Medulla oblongata (tissue), 1 donor: ENCODE measurements around the gene LCK.

Source experiments
- DNase-seq: peaks from one replicate; pipeline ENCODE4 v3.0.0-alpha.2; 2015; ENCODE audit errors: extremely low spot score

Gene LCK

DNA sequence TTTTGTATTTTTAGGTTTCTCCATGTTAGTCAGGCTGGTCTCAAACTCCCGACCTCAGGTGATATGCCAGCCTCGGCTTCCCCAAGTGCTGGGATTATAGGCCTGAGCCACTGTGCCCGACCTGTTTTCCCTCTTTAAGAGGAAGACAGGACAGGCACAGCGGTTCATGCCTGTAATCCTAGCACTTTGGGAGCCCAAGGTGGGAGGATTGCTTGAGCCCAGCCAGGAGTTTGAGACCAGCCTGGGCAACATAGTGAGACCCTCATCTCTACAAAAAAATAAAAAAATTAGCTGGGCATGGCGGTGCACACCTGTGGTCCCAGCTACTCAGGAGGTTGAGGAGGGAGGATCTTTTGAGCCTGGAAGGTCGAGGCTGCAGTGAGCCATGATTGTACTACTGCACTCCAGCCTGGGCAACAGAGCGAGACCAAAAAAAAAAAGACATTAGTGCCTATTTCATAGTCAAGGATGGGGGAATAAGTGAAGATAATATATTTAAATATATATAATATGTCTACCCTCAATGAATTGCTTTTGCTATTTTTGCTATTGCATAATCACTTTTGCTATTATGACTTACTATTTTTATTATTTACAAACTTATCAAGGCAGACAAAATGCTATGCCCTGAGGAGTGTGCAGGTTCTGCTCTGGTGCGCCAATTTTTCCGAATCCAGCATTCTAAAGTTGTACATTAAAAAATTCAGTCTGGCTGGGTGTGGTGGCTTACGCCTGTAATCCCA is 67.2 kb downstream of the LCK start:
- DNase-seq, result no peak

DNA sequence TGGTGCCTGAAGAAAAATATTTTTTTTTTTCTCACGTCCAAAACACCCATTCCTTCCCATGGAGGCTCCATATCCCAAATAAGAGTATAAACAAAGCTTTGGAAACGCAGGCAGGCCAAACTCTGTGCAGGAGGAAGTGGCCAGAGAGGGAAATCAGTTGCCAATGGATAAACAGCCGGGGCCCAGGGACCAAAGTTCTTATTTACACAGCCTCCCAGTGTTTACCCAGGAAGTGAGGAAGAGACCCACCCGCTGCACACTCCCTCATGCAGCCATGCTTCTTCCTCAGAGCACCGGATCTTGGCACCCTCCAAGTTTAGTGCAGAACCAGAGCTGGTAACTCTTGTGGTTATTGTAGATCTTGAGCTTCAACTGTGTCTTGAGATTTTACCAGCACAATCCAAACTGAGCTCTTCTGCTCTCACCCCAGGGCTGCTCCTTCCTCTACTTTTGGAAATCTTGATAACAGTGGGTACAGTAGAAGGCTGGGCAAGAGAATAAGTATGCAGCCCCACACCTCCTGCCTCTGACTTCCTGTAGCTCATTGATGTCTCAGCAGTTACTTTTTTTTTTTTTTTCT is 70.7 kb downstream of the LCK start:
- DNase-seq, result no peak

DNA sequence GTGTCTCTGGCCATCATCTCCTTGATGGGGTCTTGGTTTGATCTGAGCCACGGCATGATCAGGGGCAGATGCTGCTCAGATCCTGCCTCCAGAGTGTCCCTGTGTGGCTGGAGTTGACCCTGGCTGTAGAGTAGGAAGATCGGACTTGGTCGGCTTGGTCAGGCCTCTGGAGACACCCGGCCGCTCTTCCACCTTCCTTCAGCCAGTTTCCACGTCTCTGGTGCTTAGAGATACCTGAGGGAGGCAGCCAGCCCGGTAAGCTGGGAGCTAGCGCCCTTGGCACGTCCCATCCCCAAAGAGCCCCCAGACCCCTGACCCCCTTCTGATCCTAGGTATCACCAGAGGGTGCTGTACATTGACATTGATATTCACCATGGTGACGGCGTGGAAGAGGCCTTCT is 76.1 kb downstream of the LCK start:
- DNase-seq, result no peak

DNA sequence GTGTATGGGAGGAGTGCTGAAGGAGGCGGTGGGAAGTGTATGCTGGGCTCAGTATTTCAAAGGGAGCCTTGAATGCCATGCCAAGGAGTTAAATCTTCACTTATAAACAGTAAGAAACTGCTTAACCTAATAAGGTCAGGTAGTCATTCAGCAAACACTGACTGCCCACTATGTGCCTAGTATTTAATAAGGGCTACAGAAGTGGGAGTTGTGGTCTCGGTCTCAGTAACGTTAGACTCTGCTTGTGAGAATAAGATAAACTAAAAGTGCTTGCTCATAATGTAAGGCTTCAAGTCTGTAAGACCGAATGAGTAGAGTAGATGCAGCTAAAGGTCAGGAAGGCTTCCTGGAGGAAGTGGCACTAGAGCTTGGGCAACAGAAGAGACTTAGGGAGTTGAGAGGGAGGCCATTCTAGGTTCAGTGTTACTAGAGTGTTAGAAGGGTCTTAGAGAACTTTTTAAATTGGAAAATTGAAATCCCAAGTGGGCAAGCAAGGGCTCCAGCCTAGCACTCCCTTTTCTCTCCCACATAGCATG is 78.9 kb downstream of the LCK start:
- DNase-seq, result no peak

DNA sequence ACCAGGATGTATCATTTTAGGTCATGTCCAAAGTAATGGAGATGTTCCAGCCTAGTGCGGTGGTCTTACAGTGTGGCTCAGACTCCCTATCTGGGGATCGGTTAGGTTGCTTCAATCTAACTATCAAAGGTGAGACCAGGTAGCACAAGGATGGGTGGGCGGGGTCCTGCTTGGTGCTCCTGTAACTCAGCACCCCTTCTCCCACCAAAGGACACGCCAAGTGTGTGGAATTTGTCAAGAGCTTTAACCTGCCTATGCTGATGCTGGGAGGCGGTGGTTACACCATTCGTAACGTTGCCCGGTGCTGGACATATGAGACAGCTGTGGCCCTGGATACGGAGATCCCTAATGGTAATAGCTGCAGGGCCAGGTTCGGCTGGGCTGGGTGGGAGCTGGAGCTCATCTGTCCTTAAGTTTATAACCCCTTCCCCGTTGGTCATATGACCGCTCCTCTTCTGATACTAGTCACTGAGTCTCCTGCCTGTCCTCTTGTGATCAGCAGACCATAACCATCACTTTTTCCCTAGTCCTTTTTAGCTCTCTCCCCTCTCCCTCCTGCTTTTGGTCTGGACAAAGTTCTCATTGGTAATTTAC is 79.6 kb downstream of the LCK start:
- no peak for DNase-seq

DNA sequence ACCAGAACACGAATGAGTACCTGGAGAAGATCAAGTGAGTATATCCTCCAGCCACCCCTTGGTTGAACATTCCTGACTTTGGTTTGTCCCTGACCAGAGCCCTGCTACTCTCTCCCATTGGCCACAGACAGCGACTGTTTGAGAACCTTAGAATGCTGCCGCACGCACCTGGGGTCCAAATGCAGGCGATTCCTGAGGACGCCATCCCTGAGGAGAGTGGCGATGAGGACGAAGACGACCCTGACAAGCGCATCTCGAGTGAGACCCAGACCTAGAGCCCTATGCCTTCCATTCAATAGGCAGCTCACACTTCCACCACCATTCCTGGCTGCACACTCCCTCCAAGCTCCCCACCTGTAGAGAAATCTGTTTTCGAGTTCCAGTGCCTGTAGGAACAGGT is 80.5 kb downstream of the LCK start:
- DNase-seq, result no peak

DNA sequence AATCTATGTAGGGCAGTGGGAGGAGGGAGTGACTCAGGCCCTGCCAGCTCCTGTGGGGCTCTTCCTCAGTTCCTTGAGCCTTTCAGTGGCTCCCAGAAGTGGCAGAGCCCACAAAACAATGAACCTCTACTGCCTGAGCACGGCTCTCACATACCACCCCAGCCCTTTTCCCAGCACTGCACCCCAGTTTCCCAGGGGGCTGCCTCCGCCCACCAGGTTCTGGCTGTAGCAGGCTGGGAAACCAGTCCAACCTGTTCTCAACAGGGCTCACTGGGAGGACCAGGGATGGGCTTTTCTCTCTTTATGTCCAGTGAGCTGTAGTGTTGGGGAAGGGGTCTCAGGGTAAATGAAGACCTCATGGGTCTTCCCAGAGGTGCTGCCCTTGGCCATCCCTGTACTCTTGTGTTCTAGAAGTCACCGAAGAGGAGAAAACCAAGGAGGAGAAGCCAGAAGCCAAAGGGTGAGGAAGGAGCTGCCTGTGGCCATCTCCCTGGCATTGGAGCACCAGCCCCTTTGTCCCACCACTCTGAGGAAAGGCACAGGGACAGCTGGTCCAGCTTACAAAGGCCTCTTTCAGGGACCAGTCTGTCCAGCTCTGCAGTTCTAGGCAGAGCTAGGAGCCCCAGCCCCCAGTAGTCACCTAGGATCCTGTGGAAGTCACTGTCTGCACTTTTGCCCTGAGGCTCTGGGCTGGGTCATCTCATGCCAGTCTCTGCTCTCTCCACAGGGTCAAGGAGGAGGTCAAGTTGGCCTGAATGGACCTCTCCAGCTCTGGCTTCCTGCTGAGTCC is 81.4 kb downstream of the LCK start:
- peak; percentile 81 for DNase-seq

DNA sequence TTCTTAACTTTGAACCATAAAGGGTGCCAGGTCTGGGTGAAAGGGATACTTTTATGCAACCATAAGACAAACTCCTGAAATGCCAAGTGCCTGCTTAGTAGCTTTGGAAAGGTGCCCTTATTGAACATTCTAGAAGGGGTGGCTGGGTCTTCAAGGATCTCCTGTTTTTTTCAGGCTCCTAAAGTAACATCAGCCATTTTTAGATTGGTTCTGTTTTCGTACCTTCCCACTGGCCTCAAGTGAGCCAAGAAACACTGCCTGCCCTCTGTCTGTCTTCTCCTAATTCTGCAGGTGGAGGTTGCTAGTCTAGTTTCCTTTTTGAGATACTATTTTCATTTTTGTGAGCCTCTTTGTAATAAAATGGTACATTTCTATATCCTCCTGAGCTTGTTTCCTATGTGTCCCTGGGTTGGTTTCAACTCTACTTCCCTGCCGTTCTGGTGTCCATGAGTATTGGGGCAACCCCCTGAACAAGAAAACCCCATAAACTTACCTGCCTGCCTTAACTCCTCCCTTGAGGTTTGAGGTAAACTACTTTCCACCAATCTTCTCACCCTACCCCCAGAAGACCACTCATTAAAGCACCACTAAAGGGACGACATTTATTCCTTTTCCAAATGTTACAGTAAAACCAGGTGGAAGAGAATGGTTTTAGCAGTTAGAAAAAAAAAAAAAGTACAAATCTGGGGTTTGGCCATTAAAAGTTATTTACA is 82.3 kb downstream of the LCK start:
- DNase-seq, result peak; percentile 45

DNA sequence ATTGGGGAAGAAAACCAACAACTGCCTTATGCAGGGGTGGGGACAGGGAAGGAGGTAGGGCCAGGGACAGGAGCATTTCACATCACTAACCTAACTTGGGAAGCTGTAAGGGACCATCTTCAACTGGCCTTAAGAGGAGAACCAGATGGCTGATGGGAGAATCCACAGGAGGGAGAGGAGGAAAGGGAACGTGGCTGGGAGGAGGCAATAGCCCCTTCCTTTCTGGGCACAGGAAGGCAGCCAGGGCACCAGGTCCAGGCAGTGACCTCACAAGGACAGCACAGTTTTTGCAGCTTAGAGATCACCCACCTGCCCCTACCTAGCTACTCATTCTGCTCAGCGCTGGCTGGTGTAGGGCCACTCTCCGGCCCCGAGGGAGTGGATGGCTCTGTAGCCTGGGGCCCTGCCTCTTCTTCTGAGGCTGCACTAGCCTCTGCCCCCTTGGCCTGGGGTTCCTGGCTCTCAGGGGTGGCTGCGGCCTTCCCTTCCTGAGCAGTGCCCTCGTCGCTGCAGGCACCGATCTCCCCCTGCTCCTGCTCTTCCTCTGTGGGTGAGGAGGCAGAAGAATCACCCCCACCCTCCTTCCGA is 83.3 kb downstream of the LCK start:
- no peak for DNase-seq

DNA sequence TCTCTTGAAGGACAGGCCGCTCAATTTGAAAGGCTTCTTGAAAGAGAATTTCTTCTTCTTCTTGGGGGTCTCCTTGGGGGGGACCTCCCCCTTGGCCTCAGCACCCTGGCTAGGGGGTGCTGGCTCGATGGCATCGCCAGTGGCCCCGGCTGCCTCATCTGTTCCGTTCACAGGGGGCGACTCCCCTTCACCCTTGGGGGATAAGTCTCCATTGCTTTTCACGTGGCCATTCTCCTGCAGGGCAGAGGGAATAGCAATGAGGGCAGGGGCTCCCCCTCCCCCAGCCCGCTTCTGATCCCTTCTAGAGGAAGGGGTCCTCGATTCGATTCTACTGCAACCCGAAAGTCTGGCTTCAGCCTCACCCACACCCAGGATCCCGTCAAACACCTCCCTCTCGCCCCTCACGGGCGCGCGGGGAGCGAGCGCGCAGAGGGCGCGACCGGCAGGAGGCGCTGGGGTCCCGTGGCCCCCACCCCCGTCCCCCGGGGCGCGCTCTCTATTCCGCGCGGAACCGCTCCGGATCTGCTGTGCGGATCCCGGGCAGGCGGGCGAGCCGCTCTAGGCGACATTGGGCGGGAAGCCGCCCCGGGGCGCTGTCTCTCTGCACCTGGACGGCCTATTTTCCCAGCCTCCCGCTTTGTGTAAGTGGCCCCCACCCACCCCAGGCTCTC is 83.9 kb downstream of the LCK start:
- peak; percentile 60 for DNase-seq

DNA sequence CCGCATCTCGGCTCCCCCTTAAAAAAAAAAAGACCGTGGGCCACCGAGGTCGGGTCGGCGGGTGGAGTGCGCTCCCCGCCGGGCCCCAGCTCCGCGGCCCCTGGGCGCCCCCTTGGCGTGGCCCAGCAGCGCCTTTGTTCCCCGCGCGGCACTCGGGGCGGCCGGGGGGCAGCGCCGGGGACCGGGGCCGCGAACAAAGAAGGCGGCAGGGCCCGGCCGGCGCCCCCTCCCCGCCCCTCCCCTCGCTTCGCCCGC is 84.4 kb downstream of the LCK start:
- DNase-seq, result no peak
